Stimulated activated CD4-positive, alpha-beta T cell treated with anti-CD3 and anti-CD28 coated beads, Interleukin-1b, Interleukin-23, amount 100 ng/mL, for 4 hours (primary cell): ENCODE results near the gene PRUNE2.
"Not testable (repeated sequence)": the region's sequence is repeated elsewhere in the genome, so short reads cannot be mapped to it uniquely, and the experiment has no call there.

Source experiments
- DNase-seq, 2 donors: peaks; one replicate each; pipeline ENCODE4 v3.0.0-alpha.2; 2020; ENCODE audit warnings: low read depth in 2 of 2

Gene PRUNE2

DNA sequence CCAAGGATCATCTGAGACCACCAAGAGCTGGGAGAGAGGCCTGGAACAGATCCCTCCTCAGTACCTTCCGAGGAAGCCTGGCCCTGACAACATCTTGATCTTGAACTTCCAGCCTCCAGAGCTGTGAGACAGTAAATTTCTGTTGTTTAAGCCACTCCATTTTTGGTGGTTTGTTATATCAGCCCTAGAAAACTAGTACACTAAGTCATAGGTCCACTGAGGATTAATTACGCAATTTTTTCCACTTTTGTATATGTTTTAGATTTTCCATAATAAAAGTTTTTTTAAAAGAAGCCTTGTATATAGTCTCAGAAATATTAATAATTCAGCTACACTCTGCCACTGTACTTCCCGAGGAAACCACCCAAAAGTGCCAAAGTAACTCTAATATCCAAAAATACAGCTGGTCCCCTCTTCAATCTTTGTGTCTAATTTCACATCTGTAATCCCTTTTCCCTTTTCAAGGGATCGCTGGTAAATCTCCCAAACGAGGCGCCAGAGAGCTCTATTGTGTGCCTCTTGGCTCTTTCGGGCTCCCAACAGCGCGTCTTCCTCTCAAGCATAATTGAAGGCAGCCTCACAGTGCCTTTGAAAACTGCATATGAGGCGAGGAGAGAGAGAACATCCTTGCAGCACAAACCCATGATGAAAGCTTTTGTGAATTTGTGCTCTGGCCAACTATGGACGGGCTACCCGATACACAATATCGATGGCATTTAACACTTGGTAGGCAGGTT, 32.7 kb downstream of the PRUNE2 start:
- DNase-seq: no peak

DNA sequence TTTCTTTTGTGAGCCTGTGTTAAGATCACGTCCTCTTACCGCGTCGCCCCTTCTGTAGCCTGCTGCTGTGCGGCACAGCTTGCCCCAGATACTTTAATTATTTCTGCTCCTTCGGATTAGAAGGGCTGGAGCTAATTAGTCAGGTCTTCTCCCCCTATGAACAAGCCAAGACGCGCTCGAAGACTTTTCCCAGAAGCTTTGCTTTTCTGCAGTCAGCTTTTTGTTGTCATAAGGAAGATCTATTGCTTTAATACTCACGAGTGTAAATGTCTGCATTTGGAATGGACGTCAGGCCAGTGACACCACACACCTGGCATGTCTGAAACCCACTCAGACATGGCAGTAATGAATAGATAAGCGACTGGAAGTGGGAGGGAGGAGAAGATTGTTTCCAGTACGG, 37.0 kb downstream of the PRUNE2 start:
- no peak for DNase-seq

DNA sequence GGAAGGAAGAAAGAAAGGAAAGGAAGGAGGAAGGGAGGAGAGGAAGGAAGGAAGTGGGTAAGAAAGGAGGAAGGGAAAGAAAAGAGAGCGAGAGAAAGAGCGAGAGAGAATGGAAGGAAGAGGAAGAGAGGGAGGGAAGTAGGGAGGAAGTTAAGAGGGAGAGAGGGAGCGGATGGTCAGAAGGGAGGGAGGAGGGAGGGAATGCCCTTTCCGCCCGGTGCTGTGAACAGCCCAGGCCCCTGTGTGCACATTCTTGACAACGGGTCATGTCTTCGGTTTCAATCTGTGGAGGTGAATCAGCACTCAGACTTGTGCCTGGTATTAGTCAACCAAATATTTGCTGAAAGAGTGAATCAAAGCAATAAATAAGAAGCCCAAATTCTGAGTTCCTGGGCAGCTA, 39.2 kb downstream of the PRUNE2 start:
- DNase-seq: no peak

- no peak for DNase-seq
Observed at GRCh38 chr9:76863832-76864231, 42.1 kb downstream of the PRUNE2 start.

DNA sequence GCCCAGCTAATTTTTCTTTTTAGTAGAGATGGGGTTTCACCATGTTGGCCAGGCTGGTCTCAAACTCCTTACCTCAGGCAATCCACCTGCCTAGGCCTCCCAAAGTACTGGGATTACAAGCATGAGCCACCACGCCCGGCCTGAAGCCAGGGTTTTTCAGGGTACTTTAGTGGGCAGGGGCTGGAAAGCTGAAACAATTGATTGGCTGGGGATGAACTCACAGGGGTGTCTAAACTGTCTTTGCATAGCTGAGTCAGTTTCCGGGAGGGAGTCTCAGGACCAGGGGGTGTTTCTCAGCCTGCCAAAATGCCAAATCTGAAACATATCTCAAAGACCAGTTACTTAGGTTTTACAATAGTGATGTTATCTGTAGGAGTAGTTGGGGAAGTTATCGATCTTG, 46.1 kb downstream of the PRUNE2 start:
- no peak for DNase-seq

GRCh38 chr9:76858248-76858647, 47.7 kb downstream of the PRUNE2 start:
- DNase-seq: not testable (repeated sequence)

GRCh38 chr9:76856016-76856415, 49.9 kb downstream of the PRUNE2 start:
- DNase-seq: no peak

- no peak for DNase-seq
Observed at GRCh38 chr9:76855015-76855414, 50.9 kb downstream of the PRUNE2 start.

DNA sequence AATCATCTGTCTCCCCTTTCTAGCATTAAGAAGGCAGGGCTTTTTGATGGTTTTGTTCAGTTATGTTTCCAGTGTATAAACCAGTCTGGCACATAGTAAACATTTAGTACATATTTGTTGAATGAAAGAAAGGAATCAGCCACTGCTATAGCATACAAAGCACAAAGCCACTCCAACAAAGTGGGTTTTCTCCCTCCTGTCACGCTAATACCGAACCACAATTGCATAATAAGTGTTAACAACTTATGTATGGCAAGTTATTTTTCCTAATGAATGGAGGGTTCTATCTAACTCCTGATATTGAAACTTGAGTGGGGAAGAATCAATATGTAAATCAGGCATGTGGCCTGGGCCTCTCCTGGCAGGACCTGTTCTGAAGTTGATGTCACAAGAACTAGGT, 53.9 kb downstream of the PRUNE2 start:
- no peak for DNase-seq

- no peak for DNase-seq
Observed at GRCh38 chr9:76846297-76846696, 59.6 kb downstream of the PRUNE2 start.

- no peak for DNase-seq
Observed at GRCh38 chr9:76845254-76845653, 60.7 kb downstream of the PRUNE2 start.

DNA sequence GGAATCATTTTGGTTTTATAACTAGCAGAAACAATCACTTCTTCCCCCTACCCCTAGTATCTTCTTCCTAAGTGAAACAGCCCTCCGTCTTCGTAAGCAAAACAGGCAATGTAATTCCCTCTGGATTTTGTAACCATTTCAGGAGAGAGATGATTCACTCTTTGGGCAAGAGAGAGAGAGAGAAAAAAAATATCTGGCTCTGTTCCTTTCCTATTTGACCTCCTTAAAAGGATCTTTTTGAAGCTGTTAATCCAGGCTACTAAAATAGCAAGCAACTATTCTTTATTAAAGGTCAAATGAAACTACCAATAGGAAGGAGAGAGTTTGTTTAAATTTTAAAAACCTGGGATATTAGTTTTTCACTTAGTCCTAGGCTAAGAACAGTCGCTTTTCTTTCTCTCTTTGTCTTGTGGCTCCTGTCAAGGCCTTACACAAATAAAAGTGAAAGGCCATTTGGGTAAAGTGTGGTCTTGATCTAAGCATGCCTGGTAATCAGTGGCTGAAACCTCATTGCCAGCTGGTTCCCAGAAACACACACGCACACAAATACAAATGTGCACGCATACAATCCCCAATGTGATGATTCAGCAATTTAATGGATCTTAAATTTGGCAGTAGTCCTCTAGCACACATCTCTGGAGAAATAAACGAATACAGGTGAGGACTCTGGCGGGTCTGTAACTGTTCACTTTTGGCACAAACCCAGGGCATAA, 70.2 kb downstream of the PRUNE2 start:
- DNase-seq: no peak

DNA sequence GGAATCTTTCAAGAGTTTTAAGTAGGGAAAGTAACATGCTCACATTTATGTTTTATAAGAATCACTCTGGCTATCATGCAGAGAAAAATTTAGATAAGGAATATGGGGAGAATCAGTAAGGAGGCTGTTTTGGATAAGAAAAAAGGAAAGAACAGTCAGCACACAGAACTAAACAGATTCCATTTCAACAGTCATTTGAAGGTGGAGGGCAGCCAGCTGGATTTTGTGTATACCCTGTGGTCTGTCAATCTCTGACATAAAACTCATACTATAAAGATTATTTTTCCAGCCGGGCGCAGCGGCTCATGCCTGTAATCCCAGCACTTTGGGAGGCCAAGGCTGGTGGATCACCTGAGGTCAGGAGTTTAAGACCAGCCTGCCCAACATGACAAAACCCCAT, 77.5 kb downstream of the PRUNE2 start:
- DNase-seq: no peak

- no peak for DNase-seq
Observed at GRCh38 chr9:76827296-76828080, 78.4 kb downstream of the PRUNE2 start.

DNA sequence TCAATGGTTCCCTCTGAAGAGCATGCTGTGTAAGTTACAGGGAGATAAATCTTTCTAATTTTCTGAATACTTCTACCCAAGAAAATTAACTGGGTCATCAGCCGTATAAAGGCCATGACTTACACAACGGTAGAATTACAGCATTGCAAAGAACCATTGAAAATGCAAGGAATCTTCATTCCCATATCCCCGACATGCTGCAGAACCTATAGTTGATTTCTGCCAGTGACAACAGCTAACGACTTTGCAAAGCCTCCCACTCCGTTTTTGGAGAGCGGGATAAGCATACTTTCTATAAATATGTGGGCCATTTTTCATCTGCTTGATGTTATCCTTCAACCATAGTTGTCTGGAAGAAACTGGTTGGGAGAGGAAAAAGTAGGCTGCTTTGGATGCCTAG, 85.5 kb downstream of the PRUNE2 start:
- DNase-seq: no peak

- DNase-seq: no peak
Observed at GRCh38 chr9:76818271-76818670, 87.6 kb downstream of the PRUNE2 start.

GRCh38 chr9:76817489-76817888, 88.4 kb downstream of the PRUNE2 start:
- no peak for DNase-seq

DNA sequence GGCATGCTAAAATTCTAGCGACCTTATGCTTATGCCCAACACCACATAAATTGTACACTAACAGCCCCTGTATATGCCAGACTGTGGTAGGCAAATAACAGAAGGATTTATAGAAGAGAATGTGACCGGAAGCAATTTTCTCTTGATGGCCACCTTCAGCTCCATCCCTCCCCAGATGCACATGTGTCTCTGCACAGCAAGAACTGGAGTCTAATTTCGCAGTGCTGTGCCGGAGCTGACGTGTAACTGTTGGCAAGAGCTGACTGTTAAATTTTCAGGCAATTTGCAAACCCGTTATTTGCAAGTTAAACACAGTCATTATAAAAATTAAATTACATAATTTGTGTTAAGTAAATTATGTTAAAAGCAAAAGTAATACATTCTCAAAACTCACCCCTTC, 93.3 kb downstream of the PRUNE2 start:
- DNase-seq: no peak

GRCh38 chr9:76810377-76810957, 95.4 kb downstream of the PRUNE2 start:
- DNase-seq: no peak

GRCh38 chr9:76808636-76809035, 97.3 kb downstream of the PRUNE2 start:
- DNase-seq: no peak

DNA sequence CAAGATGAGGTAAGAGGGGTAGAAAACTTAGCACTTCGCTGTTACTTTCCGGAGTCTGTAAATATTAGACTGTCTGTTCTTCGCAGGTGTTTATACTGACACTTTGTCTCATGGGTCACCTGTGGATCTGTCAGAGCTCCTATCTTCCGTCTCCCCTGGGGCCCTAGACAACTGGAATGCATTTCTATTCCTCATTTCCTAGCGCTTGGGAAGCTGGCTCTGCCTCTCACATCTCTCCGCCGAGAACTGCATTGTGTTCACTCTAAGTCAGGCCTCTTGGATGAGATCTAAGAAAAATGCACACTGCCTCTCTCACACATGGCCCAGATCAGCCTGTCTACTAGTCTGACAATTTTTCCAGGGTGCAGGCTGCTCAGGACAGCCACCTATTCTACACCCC, 102.2 kb downstream of the PRUNE2 start:
- no peak for DNase-seq

- DNase-seq: no peak
Observed at GRCh38 chr9:76803083-76803482, 102.8 kb downstream of the PRUNE2 start.
